Measurements from ENCODE around the gene TMEM200C.
"Not testable (repeated sequence)": the region's sequence is repeated elsewhere in the genome, so short reads cannot be mapped to it uniquely, and the experiment has no call there.

Gene TMEM200C

DNA sequence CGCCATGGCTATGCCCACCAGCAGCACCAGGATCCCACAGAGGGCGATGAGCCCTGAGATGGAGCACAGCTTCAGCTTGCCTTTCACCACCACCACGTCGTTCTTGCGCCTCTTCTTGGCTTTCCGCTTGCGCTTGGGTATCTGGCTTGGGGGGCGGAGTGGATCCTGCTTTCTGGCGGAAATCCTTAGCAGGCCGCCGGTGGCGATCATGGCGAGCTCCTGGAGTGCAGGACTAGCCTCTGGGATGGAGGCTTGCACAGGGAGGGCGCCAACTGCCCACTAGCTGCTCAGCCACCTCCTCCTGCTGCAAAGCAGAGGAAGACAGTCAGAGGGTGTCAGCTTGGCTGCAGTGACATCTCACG, 3.5 kb downstream of the TMEM200C start:
- no peak for DNase-seq (ENCODE audit: low read depth)

DNA sequence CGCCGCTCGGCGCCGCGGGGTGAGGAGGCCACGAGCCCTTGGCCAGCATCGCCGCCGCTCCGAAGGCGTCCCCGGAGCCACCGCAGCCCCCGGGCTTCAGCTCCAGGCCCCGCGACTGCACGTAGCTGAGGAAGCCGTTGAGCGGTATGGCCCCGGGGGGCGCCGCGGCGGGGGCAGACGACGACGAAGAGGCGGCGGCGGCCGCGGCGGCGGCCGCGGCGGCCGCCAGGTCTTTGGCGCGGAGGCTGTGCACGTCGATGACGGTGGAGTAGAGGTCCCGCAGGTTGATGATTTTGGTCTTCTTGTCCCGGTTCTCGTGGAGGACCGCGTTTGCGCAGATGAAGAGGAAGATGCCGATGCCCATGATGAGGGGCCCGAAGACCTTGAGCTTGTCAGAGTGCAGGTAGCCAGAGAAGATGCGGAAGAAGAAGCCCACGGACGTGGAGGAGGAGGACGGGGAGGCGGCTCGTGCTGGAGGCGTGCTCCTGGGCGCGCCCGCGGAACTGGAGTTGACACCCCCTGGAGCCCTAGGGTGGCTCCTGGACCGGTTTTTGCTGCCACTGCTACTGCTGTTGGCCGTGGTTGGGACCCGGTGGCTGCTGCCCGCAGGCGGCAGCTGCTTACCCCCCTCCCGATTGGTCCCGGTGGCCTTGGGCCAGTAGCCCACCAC, 4.0 kb downstream of the TMEM200C start:
- DNase-seq (ENCODE audit: low read depth) = no peak

DNA sequence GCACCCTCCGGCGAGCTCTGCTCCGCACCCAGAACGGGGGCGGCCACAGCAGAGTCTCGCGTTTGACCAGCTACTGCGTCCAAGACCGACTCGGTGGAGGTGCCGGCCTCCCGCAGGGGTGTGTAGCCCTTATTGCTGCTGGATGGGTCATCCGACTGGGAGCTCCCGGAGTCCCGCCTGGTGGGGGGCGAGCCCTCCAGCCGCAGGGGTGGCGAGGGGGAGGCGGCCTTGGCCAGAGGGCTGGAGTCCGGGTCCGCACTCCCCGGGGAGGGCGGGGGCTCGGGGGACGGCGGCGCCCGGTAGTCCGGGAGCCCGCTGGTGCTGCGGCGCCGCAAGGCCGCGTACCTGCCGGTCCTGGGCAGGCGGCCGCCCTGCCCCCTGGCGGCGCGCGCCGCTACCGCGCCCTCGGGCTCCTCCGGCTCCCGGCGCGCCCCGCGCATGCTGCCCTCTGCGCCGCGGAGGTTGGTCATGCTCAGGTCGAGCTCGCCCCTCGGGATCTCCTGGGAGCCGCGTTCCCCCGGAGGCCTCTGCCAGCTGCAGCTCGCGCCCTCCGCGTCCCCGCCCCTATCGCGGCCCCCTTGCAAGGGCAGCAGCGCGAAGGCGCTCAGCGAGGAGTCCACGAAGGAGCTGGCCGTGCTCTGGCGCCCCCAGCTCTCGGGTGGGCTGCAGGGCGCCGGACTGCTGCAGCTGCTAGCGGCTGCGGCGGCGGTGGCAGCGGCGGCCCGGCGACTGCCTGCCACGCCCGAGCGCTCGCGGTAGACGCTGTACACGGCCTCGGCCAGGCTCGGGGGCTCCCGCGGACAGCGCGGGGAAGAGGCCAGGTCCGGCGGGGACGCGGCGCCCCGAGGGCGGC, 4.8 kb downstream of the TMEM200C start:
- no peak for DNase-seq (ENCODE audit: low read depth)

DNA sequence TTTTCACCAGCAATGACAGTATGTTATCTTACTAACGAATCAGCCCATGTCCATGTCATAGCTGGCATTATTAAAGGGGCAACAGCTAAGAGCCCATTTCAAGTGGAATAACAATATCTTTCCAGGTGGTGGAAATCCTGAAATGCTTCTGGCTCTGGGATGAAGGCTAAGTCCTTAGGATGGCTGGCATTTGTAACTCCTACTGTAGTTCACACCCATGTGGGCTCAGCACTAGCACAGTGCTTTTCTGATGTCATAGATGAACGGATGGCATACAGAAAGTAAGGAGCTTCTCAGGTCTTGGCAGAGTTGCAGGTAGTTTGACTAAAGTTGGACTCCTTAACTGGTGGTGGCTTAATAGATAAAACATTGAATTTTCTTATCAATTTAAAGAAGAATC, 10.0 kb downstream of the TMEM200C start:
- no peak for DNase-seq (ENCODE audit: low read depth)

DNA sequence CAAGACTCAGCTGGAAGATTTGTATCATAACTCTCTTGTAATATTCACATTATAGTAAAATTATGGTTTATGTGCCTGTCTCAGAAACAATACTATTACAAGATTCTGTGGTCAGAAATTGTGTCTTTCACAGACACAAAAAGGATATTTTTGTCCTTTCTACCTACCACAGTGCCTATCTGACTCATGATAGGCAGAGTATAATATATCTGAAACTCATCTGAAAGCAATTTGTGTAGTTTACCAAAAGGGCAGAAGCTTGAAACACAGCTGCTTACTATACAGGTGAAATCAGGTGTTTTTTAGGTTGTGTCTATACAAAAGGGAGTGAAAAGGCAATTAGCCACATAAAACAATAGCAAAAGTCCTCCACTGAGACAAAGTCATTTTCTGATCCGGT, 10.9 kb downstream of the TMEM200C start:
- no peak for DNase-seq (ENCODE audit: low read depth)

DNA sequence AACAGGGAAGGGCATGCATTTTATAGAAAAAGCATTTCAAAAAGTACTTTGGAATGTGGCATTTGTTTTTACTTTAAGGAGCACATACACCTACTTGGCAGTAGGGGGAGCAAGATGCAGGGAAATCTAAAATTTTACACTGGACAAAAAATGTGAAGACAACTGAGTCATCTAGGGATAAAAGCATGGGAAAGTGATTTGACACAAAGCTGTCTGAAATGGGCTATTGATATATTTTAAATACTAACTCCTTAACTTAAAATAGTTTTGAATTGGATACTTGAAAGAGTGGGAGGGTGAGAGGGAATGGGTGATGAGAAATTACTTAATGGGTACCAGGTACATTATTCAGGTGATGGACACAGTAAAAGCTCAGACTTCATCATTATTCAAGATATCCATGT, 15.8 kb downstream of the TMEM200C start:
- no peak for DNase-seq (ENCODE audit: low read depth)

DNA sequence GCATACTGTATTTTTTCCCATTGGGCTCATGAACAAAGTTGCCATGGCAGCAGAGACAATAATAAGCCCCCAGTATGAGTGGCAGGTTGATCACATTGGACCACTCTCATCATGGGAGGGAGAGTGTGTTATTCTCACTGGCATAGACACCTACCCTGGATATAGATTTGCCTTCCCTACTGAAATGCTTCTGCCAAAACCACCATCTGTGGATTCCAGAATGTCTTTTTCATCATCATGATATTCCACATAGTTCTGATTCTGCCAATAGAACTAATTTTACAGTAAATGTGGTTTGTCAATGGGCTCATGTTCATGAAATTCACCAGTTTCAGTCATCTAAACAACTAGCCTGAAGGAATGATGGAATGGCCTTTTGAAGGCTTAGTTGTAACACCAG, 18.4 kb downstream of the TMEM200C start:
- DNase-seq (ENCODE audit: low read depth) = no peak

DNA sequence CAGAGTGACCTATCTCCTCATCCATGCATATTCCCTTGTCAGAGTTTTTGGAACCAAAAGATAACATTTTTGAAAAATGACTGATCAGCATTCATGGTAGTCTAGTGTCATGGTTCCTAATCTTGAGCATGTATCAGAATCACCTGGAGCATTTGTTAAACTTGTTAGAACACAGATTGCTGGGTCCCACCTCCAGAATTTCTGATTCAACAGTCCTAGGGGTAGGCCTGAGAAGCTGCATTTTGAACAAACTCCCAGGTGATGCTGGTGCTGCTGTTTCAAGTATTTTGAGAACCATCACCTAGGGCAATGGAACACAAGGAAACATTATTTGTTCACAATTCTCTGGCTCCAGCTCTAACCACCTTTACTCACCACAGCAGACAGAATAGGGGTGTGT, 21.0 kb downstream of the TMEM200C start:
- DNase-seq (ENCODE audit: low read depth) = no peak

DNA sequence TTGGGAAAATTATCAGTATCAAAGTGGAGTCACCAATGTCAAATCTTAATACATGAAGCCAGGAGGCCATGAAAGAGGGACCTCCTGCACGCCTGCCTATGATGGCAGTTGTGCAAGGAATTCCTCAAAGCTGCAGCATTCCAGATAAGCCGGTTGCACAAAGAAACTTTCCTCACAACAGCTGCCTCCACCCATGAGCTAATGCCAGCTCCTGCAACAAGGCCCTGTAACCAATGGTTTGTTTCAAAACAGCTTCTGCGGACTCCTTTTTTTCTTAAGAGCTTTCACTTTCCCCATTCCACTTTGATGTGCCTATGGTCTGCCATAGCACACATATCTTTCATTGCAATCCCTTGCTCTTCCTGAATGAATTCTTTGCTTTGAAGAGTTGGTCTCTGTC, 22.4 kb downstream of the TMEM200C start:
- no peak for DNase-seq (ENCODE audit: low read depth)

DNA sequence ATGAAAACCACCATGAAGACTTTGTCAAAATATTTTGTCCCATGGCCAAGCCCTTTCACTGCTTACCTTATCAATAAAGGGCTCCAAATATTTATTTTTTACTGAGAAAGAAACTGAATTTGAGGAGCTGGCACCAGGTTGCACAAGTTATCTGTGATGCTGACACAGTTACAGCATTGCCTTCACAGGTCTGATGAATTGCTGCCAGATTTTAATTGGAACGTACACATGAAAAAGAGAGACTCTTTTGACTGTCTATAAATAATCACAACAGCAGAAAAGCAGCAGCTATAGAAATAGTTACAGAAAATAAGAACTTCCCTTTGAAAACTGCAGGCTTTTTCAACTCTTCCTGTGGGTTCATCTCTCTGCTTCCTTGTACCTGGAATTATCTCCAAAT, 23.9 kb downstream of the TMEM200C start:
- no peak for DNase-seq (ENCODE audit: low read depth)

DNA sequence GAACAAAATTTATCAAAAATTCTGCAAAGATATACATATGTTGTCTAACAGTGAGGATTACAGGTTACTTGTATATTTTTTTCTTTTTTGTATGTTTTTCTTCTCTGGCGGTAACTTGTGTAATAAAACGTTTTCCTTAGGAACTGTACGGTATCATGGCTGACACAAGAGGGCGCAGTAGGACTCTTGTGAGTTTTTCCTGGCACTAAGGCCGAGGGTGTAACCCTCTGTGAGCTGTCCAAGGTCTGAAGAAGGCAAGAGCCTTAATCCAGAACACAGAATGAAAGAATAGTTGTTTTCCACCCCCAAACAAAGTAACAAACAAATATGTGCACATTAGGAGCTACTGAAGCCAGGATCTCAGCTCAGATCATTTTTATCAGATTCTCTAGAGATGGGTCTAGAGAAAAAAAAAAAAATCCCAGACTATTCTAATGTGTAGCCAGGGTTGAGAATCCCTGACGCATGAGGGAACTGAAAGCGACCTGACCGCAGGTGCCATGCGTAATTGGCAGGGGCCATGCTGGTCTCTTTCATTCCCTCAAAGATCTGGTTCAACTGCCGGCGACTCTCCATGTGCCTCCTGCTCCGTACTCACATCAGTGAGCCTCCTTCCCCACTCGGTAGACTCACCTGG, 27.0 kb downstream of the TMEM200C start:
- no peak for DNase-seq (ENCODE audit: low read depth)

DNA sequence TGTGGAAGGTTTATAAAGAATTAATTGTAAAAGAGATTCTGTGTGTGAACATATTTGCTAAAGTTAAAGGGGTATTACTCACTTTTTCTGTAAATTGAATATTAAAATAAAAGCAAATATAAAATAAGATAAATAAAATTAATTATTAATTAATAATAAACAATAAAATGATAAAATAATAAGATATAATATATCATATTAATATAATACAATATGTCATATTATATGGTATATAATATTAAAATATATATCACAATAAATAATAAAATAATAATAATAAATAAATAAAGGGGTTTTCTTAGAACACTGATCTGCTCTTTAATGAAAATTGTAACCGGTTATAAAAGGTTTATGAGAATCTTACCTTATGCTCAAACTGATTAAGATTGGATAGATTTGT, 29.8 kb downstream of the TMEM200C start:
- DNase-seq (ENCODE audit: low read depth) = no peak

DNA sequence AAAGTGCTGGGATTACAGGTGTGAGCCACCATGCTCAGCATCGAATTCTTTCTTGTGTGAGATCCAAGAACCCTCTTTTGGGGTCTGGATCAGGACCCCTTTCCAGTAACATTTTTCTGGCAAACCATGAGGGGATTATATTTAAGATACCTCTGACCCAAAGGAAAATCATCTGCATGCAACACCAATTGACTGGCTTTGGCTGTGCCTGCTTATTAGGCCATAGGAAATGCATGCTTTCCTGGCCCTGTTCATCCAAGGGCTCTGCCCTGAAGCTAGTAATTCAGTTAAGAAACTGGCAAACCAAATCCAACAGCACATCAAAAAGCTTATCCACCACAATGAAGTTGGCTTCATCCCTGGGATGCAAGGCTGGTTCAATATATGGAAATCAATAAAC, 33.2 kb downstream of the TMEM200C start:
- DNase-seq (ENCODE audit: low read depth) = not testable (repeated sequence)

DNA sequence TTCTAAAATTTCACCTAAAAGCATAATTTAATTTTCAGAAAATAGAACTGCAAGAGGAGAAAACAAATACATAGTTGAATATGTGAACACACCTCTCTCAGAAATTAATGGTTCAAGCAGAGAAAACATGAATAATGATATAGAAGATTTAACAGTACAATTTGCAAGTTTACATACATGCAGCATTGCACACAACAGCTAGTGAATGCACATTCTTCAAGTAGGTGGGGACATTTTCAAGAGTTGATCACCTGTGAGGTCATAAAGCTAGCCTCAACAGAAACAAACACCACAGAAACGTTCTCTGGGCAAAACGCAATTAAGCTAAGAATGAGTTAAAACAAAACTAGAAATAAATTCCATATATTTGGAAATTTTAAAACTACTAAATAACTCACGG, 38.1 kb downstream of the TMEM200C start:
- no peak for DNase-seq (ENCODE audit: low read depth)

DNA sequence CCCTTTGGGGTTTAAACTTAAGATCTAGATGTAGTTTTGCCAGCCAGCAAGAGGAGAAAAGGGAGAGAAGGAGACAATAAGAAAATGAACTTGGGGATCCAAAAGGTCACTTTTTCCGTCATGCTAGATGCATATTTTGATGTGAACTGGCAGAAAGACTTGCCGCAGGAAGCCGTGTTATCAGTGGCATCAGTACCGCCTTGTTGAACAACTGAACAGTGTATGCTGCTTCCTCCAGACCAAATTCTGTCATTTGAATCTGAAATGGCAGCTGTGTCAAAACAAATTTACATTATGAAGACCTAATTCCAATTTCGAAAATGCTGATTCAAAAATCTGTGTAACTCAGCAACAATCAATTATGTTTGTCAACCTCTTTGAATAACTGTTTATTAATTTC, 42.1 kb downstream of the TMEM200C start:
- no peak for DNase-seq (ENCODE audit: low read depth)

DNA sequence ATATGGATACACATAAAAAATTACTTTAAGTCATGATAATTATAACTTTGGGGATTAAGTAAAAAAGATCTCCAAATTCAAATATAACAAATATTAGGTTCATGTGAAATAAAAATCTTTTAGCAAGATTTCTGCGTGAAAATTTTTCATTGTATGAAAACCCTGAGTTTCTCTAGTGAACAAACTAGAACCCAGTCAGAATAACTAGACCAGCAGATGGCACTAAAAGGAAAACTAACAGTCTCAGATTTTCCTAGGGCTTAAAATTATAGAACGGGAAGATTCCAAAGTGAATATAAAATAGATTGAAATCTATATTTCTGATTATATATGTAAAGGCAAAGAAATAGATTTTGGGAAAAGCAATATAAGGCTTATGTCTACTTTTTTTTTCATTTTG, 43.3 kb downstream of the TMEM200C start:
- no peak for DNase-seq (ENCODE audit: low read depth)

DNA sequence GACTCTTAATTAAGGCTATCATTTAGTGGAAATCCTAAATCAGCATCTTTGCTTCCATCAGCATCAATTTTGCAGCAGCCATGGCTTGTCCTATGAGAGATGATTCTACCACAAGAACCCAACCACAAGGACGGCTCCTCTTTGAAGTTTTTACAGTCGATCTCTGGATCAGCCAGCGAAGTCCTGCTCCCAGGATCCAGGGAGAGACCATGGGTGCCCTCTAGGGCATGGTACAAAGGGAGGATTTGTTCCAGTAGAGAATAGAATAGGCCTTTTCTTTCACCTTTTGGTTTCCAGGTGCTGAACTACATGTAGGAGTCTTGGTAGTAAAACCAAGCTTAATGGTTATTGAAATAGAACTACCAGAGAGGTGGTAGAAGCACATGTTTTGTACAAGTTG, 52.7 kb downstream of the TMEM200C start:
- no peak for DNase-seq (ENCODE audit: low read depth)

DNA sequence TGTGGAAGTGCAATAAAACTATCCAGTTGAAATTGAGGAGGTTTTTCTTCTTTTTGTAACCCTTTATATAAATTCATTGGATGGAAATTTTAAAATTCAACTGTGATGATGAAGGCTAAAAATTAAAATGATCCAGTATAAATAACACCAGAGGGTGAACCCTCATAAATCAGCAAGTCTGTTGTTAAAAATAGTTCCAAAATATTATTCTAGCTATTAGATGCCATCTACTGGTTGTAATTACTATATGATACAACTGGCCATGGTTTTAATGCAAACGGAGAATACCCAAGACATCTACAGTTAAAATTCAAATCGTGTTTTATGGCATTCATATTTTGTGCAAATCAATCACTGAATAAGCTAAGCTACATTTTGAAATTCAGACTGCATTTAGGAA, 53.8 kb downstream of the TMEM200C start:
- DNase-seq (ENCODE audit: low read depth) = no peak

DNA sequence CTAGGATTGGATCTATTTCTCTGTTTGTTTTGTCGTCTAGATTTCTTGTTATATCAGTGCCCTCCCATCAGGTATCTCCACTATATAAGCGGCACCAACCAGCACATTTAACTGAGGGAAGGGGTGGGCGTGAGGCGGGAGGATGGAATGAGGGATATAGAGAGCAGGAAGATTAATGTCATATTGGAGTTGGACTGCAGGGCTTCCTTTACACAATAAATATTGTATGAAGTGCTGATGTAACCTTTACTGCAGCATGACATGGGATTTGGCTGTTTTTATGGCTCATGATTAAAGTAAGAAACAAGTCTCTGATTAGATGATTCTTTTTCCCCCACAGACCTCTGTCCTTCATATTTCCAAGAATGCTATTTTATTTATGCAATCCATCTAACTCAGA, 54.8 kb downstream of the TMEM200C start:
- DNase-seq (ENCODE audit: low read depth) = no peak

DNA sequence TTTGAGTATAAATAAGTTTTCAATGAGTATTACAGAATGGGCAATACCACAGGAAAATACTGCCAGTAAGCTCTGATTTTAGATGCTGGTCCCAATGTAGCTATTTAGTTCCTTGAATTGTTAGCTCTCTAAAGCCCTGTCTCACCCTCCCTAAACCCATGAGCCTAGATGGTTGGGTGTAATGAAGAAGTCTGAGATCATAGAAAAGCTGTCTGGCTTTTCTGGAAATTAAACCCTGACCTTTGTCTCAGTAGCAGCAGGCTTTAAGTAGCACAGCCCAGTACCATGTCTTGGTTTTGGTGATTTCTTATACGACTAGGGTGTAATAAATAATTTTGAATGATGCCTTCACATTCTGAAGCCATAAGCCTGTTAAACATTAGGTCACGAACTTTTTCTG, 55.3 kb downstream of the TMEM200C start:
- no peak for DNase-seq (ENCODE audit: low read depth)

DNA sequence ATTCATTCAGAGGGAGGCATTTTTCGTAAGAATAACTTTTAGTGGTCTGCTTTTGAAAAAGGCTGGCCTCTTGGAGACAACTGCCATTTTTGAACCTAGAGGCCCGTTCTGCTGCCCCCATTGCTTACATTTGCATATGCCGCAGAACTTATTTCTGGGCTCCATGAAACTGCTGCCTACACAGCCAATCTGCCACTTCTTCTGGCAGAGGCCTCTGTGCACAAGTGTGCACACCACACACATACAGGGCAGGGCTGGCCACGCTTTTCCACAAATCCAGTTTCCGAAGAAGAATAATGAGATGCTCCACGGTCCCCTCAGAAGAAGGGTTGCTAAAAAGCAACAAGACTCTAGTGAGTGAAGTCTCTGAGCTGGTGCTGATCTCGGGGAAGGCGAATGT, 56.2 kb downstream of the TMEM200C start:
- DNase-seq (ENCODE audit: low read depth) = no peak
